M059J (cell line): ENCODE data around the gene RBM42. TPM values are rescaled to one million over a fixed set of nuclear protein-coding genes. Genes with fewer than 3 reads are reported as not detected.
"Not testable (repeated sequence)": the region's sequence is repeated elsewhere in the genome, so short reads cannot be mapped to it uniquely, and the experiment has no call there.

Experiments used
- DNase-seq: peaks from one replicate; pipeline ENCODE4 v3.0.0-alpha.2; 2012; ENCODE audit warnings: low read depth
- total RNA-seq: library from RNA; depleted of rRNA; stranded (reverse); fragments of >200 nt; shearing (Covaris generic); gene quantifications from 2 replicates; pipeline ENCODE4 v1.2.3, GENCODE V29; 2014; rRNA removed

Gene RBM42, protein sequence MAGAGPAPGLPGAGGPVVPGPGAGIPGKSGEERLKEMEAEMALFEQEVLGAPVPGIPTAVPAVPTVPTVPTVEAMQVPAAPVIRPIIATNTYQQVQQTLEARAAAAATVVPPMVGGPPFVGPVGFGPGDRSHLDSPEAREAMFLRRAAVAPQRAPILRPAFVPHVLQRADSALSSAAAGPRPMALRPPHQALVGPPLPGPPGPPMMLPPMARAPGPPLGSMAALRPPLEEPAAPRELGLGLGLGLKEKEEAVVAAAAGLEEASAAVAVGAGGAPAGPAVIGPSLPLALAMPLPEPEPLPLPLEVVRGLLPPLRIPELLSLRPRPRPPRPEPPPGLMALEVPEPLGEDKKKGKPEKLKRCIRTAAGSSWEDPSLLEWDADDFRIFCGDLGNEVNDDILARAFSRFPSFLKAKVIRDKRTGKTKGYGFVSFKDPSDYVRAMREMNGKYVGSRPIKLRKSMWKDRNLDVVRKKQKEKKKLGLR
- 97.1 and 128 TPM in 2 replicates for total RNA-seq

DNA sequence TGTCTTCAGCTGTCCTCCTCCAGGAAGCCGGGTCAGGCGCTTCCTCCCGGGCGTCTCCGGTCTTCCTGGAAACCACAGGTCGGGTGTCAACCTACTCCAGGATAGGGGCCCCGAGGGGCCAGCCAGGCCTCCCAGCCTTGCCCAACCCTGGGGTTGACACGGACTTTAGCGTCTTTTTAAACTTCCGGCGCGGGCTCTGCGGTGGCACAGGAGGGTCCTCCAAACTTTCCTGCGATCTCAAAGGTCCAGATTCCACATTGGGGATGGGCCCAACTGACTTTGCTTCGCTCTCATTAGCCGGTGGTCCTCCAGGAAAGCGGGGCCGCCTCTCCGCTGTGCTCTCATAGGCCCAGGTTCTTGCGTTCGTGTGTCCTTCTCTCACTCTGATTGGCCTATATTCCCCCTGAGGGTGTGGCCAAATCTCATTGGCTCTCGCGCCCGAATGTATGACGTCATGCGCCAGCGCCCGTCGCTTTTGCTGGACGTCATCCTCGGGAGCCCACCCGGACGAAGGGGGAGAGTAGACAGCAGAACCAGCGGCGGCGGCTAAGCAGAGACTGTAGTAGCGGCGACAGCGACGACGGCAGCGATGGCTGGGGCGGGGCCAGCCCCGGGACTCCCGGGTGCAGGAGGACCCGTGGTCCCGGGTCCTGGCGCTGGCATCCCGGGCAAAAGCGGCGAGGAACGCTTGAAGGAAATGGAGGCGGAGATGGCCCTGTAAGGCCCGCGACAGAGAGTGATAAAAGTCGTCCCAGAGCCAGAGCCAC, at the start of gene RBM42:
TSS of gene RBM42 (plus strand) at position 472 of the 767 bp plus-strand sequence. CDS start at position 590, 118 bp downstream.
- peak; percentile 100 for DNase-seq

DNA sequence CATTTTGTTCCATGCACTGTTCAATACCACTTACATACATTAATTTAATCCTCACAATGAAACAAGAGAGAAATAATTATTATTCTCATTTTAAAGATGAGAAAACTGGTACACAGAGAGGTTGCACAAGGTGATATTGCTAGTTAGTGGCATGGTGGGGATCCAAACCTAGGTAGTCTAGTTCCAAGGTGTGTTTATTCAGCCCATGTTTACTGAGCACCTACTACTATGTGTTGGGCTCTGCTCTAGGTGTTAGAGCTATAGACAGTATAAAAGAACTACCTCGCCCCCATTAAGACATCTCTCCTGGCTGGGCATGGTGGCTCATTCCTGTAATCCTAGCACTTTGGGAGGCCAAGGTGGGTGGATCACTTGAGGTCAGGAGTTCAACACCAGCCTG, 46.1 kb upstream of the RBM42 start:
- no peak for DNase-seq

DNA sequence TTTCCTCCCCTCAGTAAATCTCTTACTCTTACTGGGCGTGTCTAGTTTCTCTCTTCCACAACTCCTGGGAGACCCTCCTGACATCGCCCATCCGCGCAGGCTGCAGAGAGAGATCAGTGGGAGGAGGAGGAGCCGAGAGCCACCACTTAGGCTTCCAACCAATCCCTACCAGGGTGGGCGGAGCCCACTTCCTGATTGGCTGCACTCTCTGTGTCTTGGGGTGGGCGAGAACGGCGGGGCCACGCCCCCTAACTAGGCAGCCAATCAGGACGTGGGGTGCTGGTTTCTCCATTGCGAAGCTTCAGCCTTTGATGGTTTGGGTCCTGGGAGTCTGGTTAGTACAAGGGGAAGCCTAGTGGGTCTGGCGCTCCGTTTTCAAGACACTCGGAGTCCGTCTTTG, 43.0 kb upstream of the RBM42 start, which contains the start of gene PMIS2:
TSS of gene PMIS2 (plus strand) at position 326 of the 400 bp plus-strand sequence. CDS start 87 bp downstream, outside the sequence.
- no peak for DNase-seq

DNA sequence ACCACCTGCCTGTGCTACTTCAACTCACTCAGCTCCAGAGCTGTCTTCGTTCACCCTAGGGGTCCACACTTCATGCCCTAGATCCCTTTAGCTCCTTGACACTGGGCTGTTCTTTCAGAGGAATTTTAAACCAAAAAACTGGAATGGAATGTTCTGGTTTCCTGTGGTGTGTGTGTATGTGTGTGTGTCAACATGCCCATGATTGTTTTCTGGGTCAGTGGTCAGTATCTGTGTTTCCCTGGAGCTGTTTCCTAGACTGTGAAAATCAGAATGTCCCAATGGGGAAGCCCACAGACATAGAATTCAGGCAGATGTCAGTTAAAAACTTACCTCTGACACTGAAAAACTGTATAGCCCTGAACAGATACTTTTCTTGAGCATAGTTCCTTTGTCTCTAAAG, 41.5 kb upstream of the RBM42 start:
- no peak for DNase-seq

DNA sequence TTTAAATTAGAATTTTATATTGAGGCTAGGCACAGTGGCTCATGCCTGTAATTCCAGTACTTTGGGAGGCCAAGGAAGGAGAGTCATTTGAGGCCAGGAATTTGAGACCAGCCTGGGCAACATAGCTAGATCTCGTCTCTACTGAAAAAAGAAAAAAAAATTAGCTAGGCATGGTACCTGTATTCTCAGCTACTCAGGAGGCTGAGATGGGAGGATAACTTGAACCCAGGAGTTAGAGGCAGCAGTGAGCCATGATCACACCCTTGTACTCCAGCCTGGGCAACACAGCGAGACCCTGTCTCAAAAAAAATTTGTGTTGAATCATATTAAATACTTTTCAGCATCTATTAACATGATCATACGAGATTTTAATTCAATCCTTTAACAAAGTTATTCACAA, 38.0 kb upstream of the RBM42 start:
- DNase-seq: no peak

DNA sequence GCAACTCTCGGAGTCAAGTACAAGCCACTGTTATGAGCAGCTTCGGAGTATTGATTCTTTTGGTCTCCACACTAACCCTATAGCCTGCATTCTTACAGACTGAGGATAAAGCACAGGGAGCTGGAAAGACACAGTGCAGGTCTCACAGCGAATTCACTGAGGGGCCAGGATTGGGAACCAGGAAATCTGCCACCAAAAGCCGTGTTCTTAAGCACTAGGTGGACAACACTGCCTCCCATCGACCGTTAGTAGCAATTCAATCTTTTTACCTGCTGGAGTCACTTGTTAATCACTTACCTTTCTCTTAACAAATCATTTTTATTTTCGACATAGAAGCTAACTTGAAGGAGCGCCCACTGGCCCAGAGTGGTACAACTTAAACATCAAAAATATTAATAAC, 36.6 kb upstream of the RBM42 start:
- peak; percentile 19 for DNase-seq

DNA sequence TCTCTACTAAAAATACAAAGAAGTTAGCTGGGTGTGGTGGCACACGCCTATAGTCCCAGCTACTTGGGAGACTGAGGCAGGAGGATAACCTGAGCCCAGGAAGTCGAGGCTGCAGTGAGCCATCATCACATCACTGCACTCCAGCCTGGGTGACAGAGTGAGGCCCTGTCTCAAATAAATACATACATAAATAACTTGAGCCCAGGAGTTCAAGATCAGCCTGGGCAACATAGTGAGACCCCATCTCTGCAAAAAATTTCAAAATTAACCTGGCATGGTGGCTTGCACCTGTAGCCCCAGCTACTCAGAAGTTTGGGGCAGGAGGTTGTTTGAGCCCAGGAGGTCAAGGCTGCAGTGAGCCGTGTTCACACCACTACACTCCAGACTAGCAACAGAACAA, 33.8 kb upstream of the RBM42 start:
- DNase-seq: not testable (repeated sequence)

DNA sequence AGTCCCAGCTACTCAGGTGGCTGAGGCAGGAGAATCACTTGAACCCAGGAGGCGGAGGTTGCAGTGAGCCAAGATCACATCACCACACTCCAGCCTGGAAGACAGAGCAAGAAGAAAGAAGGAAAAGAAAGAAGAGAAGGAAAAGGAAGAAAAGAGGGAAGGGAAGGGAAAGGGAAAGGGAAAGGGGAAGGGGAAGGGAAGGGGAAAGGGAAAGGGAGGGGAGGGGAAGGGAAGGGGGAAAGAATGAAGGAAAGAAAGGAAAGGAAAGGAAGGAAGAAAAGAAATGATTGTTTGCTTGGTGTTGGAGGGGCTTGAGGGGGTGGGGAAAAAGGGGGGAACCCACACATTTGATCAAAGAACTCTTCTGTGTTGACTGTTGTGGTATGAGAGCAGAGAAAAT, 32.9 kb upstream of the RBM42 start:
- DNase-seq: no peak

DNA sequence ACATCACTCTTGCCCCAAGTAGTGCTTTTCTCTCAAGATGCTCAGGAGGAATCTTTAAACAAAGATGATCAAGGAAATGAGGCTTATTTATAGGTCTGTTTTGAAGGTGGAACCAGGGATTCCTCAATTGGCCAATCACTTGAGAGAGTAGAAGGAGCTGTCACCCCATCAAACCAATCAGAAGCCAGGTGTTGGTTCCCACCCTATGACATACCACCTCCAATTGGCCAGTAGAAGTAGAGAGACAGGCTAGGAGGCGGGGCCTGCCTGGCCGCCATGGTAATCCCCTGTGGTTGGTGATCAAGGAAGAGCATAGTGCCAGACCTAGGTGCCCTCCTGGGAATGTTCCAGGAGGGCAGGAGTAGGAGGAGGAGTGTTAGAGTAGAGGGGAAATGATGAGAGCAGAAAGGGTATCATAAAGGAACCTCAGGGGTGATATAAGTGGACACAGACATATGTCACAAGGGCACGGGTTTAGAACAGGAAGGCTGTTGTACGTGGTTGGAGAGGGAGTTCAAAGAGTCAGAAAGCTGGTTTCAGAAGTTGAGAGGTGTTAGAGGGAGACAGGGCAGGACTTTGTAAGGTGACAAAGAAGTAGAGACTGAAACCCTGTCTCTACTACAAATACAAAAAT, 32.4 kb upstream of the RBM42 start:
- DNase-seq: peak; percentile 35

DNA sequence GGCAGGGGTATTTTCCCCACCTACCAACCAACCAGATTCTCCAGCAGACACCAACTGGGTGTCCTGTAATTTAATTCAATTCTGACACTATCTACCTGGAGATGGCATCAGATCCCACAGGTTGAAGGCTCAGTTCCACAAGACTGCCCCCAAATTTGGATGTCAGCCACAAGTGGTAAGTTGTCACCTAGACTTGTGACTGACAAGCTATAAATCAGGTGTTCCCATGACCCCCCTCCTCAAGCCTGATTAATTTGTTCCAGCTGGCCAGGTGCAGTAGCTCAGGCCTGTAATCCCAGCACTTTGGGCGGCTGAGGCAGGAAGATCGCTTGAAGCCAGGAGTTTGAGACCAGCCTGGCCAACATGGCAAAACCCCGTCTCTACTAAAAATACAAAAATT, 26.9 kb upstream of the RBM42 start:
- no peak for DNase-seq

DNA sequence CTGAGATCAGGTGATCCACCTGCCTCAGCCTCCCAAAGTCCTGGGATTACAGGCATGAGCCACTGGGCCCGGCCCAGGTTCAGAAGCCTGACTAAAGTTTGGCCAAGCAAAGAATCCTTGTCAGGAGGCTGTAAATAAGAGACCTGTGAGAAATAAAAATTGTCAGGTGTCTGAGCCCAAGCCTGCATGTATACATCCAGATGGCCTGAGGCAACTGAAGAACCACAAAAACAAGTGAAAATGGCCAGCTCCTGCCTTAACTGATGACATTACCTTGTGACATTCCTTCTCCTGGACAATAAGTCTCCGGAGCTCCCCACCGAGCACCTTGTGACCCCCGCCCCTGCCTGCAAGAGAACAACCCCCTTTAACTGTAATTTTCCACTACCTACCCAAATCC, 24.4 kb upstream of the RBM42 start:
- not testable (repeated sequence) for DNase-seq

DNA sequence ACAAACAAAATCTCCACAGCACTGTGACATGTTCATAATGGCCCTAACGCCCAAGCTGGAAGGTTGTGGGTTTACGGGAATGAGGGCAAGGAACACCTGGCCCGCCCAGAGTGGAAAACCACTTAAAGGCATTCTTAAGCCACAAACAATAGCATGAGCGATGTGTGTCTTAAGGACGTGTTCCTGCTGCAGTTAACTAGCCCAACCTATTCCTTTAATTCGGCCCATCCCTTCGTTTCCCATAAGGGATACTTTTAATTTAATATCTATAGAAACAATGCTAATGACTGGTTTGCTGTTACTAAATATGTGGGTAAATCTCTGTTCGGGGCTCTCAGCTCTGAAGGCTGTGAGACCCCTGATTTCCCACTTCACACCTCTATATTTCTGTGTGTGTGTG, 21.7 kb upstream of the RBM42 start:
- DNase-seq: not testable (repeated sequence)

DNA sequence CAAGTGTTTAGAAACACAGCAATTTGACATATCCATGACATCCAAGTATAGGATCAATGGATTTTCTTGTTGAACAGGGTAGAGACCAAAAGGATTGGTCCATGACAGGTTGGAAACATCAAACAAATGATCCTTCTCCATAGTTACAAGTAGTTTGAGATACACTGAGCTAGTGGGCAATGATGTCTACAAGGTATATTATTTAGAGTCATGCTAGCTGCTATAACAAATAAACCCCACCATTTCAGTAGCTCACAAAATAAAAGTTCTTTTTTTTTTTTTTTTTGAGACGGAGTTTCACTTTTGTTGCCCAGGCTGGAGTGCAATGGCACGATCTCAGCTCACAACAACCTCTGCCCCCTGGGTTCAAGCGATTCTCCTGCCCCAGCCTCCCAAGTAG, 21.2 kb upstream of the RBM42 start:
- DNase-seq: no peak

DNA sequence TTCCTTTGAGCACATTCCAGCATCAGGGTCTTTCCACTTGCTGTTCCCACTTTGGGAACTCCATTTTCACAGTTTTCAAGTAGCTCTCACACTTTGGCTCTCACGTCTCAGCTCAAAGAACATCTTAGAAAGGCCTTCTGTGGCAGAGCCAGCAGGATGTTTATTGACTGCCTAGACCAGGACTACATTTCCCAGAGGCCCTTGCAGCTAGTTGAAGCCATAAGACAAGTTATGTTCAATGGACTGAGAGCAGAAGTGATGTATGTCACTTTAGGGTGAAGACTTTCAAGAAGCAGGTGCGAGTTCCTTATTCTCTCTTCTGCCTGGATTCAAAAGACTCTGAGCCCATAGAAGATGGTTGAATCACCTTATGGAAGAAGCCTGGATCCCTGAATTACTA, 20.6 kb upstream of the RBM42 start:
- no peak for DNase-seq

DNA sequence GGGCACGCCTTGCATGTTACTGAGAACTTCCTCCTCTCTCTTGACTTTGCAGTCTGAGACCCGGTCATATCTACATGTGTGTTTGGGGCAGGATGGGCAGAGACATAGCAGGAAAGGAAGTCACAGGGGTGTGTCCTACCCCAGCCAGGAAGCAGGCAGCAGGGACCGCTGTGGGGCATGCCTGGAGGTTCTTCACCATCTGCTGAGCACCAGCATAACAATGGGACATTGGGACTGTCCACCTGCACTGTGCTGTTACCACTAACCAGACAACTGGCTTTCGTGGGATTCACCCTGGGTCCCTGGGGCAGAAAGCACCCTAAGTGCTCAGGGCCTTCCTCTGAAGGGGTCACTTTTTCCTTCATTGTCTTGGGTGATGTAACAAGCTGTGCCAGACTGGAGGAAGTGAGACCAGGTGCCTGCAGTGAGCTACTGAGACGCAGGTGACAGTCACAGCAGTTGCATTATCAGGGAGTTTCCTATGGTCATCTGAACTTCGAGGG, 18.9 kb upstream of the RBM42 start:
- no peak for DNase-seq

DNA sequence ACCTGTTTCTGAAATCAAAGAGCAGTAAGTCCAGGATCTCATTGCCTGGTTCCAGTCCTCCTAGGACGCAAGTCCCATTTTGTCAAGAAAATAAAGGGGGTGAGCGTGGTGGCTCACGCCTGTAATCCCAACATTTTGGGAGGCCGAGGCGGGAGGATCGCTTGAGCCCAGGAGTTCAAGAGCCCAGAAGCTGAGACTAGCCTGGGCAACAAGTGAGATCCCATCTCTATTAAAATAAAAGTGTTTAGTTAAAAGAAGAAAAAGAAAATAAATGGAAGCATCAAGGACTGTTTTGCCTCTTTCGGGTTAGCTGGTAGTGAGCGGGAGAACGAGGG, 16.6 kb upstream of the RBM42 start:
- DNase-seq: no peak

DNA sequence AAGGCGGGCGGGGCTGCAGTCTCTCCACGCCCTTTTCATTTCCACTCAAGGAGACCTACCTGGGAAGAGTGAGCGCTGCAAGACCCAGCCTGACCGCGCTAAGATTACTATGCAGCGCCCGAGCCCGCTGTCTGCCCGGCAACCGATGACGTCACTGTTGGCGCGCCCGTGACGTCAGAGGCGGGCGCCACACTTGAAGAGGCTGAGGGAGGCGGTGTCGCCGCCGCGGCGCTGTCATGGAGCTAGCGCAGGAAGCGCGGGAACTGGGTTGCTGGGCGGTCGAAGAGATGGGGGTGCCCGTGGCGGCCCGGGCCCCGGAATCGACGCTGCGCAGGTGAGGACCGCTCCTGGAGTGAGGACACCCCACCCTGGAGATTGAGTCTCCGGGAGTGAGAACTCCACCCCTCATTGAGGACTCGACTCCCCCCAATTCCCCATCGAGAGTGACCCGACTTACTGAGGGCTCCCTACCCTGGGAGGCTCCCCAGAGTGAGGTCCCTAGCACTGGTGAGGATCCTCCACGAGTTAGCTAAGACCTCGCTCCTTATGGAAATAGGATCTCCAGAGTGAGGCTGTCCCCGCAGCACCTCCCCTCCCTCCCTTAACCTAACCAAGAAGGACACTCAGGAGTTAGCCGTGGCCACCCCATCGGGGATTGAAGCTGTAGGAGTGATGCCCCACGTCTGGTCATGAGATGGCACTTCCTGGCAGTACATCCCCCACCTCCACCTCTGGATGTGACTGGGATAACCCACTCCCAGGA, 16.1 kb upstream of the RBM42 start, which contains the start of gene HAUS5:
TSS of gene HAUS5 (plus strand) at position 177 of the 763 bp plus-strand sequence. CDS start at position 237, 60 bp downstream.
- DNase-seq: peak; percentile 91

DNA sequence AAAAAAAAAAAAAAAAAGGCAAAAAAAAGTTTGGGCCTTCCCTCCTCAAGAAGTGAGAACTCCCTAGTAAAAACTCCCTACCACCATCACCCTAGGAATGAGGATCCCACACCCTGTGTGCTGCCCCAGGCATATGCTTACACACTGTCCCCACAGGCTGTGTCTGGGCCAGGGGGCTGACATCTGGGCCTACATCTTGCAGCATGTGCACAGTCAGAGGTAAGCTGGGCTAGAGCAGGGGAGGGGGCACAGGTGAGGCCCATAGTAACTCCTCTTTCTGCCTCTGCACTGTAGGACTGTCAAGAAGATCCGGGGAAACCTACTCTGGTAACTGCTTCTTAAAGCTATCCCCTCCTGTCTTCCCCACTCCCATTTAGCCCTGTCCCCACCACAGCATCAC, 15.3 kb upstream of the RBM42 start:
- no peak for DNase-seq

DNA sequence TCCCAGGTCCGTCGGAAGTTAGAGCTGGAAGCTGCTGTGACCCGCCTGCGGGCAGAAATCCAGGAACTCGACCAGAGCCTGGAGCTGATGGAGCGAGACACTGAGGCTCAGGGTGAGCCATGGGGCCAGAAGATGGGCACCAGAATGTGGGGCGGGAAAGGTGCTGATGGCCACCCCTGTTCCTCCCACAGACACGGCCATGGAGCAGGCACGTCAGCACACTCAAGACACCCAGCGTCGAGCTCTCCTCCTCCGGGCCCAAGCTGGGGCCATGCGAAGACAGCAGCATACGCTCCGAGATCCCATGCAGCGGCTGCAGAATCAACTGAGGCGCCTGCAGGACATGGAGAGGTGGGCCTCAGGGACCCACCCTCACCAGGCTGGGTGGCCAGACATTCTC, 13.8 kb upstream of the RBM42 start:
- no peak for DNase-seq

DNA sequence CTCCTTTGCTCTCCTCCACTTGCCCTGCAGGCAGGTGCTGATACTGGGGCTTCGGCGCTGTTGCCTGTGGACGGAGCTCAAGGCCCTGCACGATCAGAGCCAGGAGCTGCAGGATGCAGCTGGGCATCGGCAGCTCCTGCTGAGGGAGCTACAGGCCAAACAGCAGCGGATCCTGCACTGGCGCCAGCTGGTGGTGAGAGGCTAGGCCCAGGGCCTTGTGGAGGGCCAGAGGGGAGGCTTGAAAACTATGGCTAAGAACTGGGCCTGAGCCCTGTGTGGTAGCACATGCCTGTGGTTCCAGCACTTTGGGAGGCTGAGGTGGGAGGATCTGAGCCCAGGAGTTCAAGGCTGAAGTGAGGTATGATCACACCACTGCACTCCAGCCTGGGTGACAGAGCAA, 10.0 kb upstream of the RBM42 start:
- no peak for DNase-seq

DNA sequence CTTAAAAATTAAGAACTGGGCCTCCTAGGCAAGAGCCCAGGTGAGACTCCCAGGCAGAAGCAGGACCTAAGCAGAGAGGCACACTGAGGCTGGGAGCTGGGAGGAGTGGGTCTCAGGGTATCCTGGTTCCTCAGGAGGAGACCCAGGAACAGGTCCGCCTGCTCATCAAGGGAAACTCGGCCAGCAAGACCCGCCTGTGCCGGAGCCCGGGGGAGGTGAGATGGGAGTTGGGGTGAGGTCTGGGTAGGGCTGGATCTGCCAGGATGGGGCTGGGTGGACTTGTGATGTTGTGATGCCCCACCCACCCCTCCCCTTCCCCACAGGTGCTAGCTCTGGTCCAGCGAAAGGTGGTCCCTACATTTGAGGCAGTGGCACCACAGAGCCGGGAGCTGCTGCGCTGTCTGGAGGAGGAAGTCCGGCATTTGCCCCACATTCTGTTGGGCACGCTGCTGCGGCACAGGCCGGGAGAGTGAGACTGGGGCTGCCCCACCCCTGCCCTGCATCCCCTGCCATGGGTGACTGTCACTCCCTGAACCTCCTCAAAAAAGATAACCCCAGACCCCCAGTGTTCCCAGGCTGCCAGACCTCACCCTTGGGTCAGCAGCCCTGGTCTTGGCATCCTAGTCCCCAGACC, 9.4 kb upstream of the RBM42 start:
- no peak for DNase-seq
